GM19193 (cell line): ENCODE data around the gene ARFGEF2.

ENCODE experiments used
- POLR2A ChIP-seq: IDR thresholded peaks from 4 replicates; pipeline ENCODE4 v1.6.1; 2011; ENCODE audit not compliant: insufficient read depth, insufficient read length; ENCODE audit errors: extremely low read depth

Gene ARFGEF2

GRCh38 chr20:48952656-48953055 lies 31.1 kb downstream of the ARFGEF2 start:
- no peak for TF ChIP-seq POLR2A

GRCh38 chr20:48953653-48954052 lies 32.1 kb downstream of the ARFGEF2 start:
- no peak for TF ChIP-seq POLR2A

GRCh38 chr20:48956052-48956451 lies 34.5 kb downstream of the ARFGEF2 start:
- TF ChIP-seq POLR2A: no peak

- TF ChIP-seq POLR2A: no peak
These were observed 35.6 kb downstream of the ARFGEF2 start for GRCh38 chr20:48957053-48957481.

GRCh38 chr20:48957533-48957932 lies 36.0 kb downstream of the ARFGEF2 start:
- TF ChIP-seq POLR2A: no peak

- TF ChIP-seq POLR2A: no peak
These were observed 37.2 kb downstream of the ARFGEF2 start for GRCh38 chr20:48958743-48959142.

- TF ChIP-seq POLR2A: no peak
These were observed 38.5 kb downstream of the ARFGEF2 start for GRCh38 chr20:48959899-48960550.

GRCh38 chr20:48962421-48962820 lies 40.9 kb downstream of the ARFGEF2 start:
- TF ChIP-seq POLR2A: no peak

GRCh38 chr20:48962976-48963771 lies 41.7 kb downstream of the ARFGEF2 start:
- TF ChIP-seq POLR2A: no peak

GRCh38 chr20:48965189-48965910 lies 43.8 kb downstream of the ARFGEF2 start:
- TF ChIP-seq POLR2A: no peak

GRCh38 chr20:48970681-48971365 lies 49.3 kb downstream of the ARFGEF2 start:
- TF ChIP-seq POLR2A: no peak

- TF ChIP-seq POLR2A: no peak
These were observed 50.4 kb downstream of the ARFGEF2 start for GRCh38 chr20:48971956-48972355.

GRCh38 chr20:48972816-48973215 lies 51.3 kb downstream of the ARFGEF2 start:
- no peak for TF ChIP-seq POLR2A

- TF ChIP-seq POLR2A: no peak
These were observed 54.4 kb downstream of the ARFGEF2 start for GRCh38 chr20:48975955-48976354.
